DND-41 (cell line): ENCODE results near the gene PPP2R3C.
"Not testable (repeated sequence)": the region's sequence is repeated elsewhere in the genome, so short reads cannot be mapped to it uniquely, and the experiment has no call there.

ENCODE experiments used
- ATAC-seq: fragments of 200-7000 bp; cut with Tn5 transposase; 3 replicates; pipeline ENCODE4 v1.9.1; 2021; ENCODE audit warnings: low read depth; ENCODE audit not compliant: insufficient read depth
- DNase-seq: peaks from one replicate; pipeline ENCODE4 v3.0.0-alpha.2; 2020
- H2AFZ ChIP-seq: 2 replicates; pipeline ENCODE4 v1.6.0; 2012; ENCODE audit warnings: low read depth, low read length
- H3K27ac ChIP-seq: 2 replicates; pipeline ENCODE4 v1.5.1; 2012; ENCODE audit warnings: low read length, inconsistent platforms
- H3K27me3 ChIP-seq: fragments of 200-600 bp; sonication (generic); 2 replicates; pipeline ENCODE4 v1.6.0; 2012; ENCODE audit warnings: low read length, mild to moderate bottlenecking, inconsistent platforms; ENCODE audit not compliant: insufficient read depth, poor library complexity
- H3K36me3 ChIP-seq: 2 replicates; pipeline ENCODE4 v1.5.1; 2012; ENCODE audit warnings: low read length, inconsistent platforms; ENCODE audit not compliant: insufficient read depth
- H3K4me1 ChIP-seq: 2 replicates; pipeline ENCODE4 v1.5.1; 2012; ENCODE audit warnings: mild to moderate bottlenecking, low read length; ENCODE audit not compliant: insufficient read depth
- H3K4me2 ChIP-seq: 2 replicates; pipeline ENCODE4 v1.6.0; 2012; ENCODE audit warnings: mild to moderate bottlenecking, moderate library complexity, low read length, inconsistent platforms; ENCODE audit not compliant: insufficient read depth
- H3K4me3 ChIP-seq, 2 experiments: fragments of 200-600 bp in 1 of 2; shearing (Covaris generic) in 1 of 2; 2 replicates each; pipeline ENCODE4 v1.5.1; 2012 to 2016; ENCODE audit warnings: inconsistent platforms in 2 of 2, low read length in 2 of 2, mild to moderate bottlenecking in 2 of 2, low read depth in 1 of 2, moderate library complexity in 1 of 2
- H3K79me2 ChIP-seq: 2 replicates; pipeline ENCODE4 v1.6.0; 2012; ENCODE audit warnings: low read length, inconsistent platforms; ENCODE audit not compliant: insufficient read depth
- H3K9ac ChIP-seq: 2 replicates; pipeline ENCODE4 v1.6.0; 2012; ENCODE audit warnings: low read depth, mild to moderate bottlenecking, inconsistent platforms, low read length, moderate library complexity
- H3K9me3 ChIP-seq: 2 replicates; pipeline ENCODE4 v1.5.1; 2012; ENCODE audit warnings: low read length, moderate library complexity, mild to moderate bottlenecking, inconsistent platforms; ENCODE audit not compliant: insufficient read depth, severe bottlenecking
- H4K20me1 ChIP-seq: 2 replicates; pipeline ENCODE4 v1.6.0; 2012; ENCODE audit warnings: low read length; ENCODE audit not compliant: insufficient read depth
- EZH2 ChIP-seq: IDR thresholded peaks from 3 replicates; pipeline ENCODE4 v1.6.1; 2012; ENCODE audit warnings: borderline replicate concordance, low read depth, mild to moderate bottlenecking, moderate library complexity, low read length, inconsistent platforms; ENCODE audit not compliant: severe bottlenecking
- TF ChIP-seq, protein P1 (sequence below): IDR thresholded peaks from 2 replicates; pipeline ENCODE4 v1.5.1; 2012; ENCODE audit warnings: borderline replicate concordance, low read length, moderate library complexity, mild to moderate bottlenecking; ENCODE audit not compliant: poor library complexity, severe bottlenecking; ENCODE audit errors: extremely low read depth

Gene PPP2R3C

DNA sequence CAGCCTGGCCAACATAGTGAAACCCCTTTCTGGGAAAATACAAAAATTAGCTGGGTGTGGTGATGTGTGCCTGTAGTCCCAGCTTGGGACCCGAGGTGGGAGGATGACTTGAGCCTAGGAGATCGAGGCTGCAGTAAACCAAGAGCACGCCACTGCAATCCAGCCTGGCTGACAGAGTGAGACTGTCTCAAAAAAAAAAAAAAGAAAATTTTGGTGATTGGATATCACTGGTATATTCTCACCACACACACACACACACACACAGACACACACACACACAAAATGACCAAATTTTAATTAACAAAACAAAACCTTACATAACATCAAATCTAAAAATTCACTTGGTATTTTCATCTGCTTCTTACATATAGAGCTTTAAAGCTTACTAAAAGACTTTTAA is 79.2 kb downstream of the PPP2R3C start:
- DNase-seq: no peak
- Histone ChIP-seq H3K4me2 (no peak overlapping the region), H3K27me3 (no peaks in the 10 kb centered on the region), H4K20me1 (no peaks in the 10 kb centered on the region), H3K4me3 (no peak overlapping the region), H3K36me3 (no peaks in the 10 kb centered on the region; the same call in 1 of the 2 replicates), H3K79me2 (peaks cover 5% of the 10 kb centered on the region), H3K4me1 (peaks cover 21% of the 10 kb centered on the region), H3K27ac (no peak overlapping the region), H2AFZ (no peak overlapping the region), H3K9ac (no peak overlapping the region), H3K9me3 (no peaks in the 10 kb centered on the region)
- ATAC-seq: no peak
- no peak for TF ChIP-seq EZH2
- TF ChIP-seq, protein P1, sequence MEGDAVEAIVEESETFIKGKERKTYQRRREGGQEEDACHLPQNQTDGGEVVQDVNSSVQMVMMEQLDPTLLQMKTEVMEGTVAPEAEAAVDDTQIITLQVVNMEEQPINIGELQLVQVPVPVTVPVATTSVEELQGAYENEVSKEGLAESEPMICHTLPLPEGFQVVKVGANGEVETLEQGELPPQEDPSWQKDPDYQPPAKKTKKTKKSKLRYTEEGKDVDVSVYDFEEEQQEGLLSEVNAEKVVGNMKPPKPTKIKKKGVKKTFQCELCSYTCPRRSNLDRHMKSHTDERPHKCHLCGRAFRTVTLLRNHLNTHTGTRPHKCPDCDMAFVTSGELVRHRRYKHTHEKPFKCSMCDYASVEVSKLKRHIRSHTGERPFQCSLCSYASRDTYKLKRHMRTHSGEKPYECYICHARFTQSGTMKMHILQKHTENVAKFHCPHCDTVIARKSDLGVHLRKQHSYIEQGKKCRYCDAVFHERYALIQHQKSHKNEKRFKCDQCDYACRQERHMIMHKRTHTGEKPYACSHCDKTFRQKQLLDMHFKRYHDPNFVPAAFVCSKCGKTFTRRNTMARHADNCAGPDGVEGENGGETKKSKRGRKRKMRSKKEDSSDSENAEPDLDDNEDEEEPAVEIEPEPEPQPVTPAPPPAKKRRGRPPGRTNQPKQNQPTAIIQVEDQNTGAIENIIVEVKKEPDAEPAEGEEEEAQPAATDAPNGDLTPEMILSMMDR: no peak

- not testable (repeated sequence) for H4K20me1 ChIP-seq, H3K79me2 ChIP-seq, H3K27me3 ChIP-seq, H3K27ac ChIP-seq, H3K4me1 ChIP-seq, H3K4me3 ChIP-seq, ATAC-seq, H3K4me2 ChIP-seq, H2AFZ ChIP-seq, DNase-seq, H3K9ac ChIP-seq
- H3K9me3 ChIP-seq: peaks cover 11% of the 10 kb centered on the region
- H3K36me3 ChIP-seq: peaks cover 10% of the 10 kb centered on the region; the same call in 1 of the 2 replicates
These were observed 83.5 kb downstream of the PPP2R3C start for GRCh38 chr14:35038312-35038711.
